Amniotic stem cell (primary cell): ENCODE measurements around the gene PHACTR3.

Experiments used
- DNase-seq: peaks from one replicate; lab custom pipeline; 2025; lab: John Stamatoyannopoulos, UW

The PHACTR3 gene

GRCh38 chr20:59671661-59672471, 67.5 kb downstream of the PHACTR3 start:
- DNase-seq: no peak

GRCh38 chr20:59672576-59672975, 68.2 kb downstream of the PHACTR3 start:
- DNase-seq: no peak

GRCh38 chr20:59673288-59673997, 69.1 kb downstream of the PHACTR3 start:
- no peak for DNase-seq

GRCh38 chr20:59673998-59674445, 69.7 kb downstream of the PHACTR3 start:
- DNase-seq: no peak

GRCh38 chr20:59676126-59676850, 71.9 kb downstream of the PHACTR3 start:
- no peak for DNase-seq

- DNase-seq: no peak
Measured at GRCh38 chr20:59676851-59677182, 72.5 kb downstream of the PHACTR3 start.

GRCh38 chr20:59677586-59677985, 73.2 kb downstream of the PHACTR3 start:
- no peak for DNase-seq

GRCh38 chr20:59678288-59678687, 73.9 kb downstream of the PHACTR3 start:
- DNase-seq: no peak

- no peak for DNase-seq
Measured at GRCh38 chr20:59678951-59679350, 74.6 kb downstream of the PHACTR3 start.

GRCh38 chr20:59680148-59680650, 75.9 kb downstream of the PHACTR3 start:
- no peak for DNase-seq

GRCh38 chr20:59680852-59681251, 76.5 kb downstream of the PHACTR3 start:
- DNase-seq: no peak

- DNase-seq: no peak
Measured at GRCh38 chr20:59682603-59683002, 78.3 kb downstream of the PHACTR3 start.

- DNase-seq: no peak
Measured at GRCh38 chr20:59683181-59683580, 78.8 kb downstream of the PHACTR3 start.

GRCh38 chr20:59684685-59685242, 80.4 kb downstream of the PHACTR3 start:
- no peak for DNase-seq

GRCh38 chr20:59686404-59687346, 82.3 kb downstream of the PHACTR3 start:
- no peak for DNase-seq

- DNase-seq: no peak
Measured at GRCh38 chr20:59688356-59688755, 84.0 kb downstream of the PHACTR3 start.

GRCh38 chr20:59688999-59689398, 84.7 kb downstream of the PHACTR3 start:
- DNase-seq: no peak

GRCh38 chr20:59690101-59690500, 85.8 kb downstream of the PHACTR3 start:
- no peak for DNase-seq

GRCh38 chr20:59690976-59691375, 86.6 kb downstream of the PHACTR3 start:
- no peak for DNase-seq

GRCh38 chr20:59692139-59692538, 87.8 kb downstream of the PHACTR3 start:
- no peak for DNase-seq

- no peak for DNase-seq
Measured at GRCh38 chr20:59693587-59693986, 89.2 kb downstream of the PHACTR3 start.
